Measurements from ENCODE around the gene TLR1. TPM values are rescaled to one million over a fixed set of nuclear protein-coding genes. Genes with fewer than 3 reads are reported as not detected.
"Not testable (repeated sequence)": the region's sequence is repeated elsewhere in the genome, so short reads cannot be mapped to it uniquely, and the experiment has no call there.

TLR1 gene
- total RNA-seq, 1 donor from 2014 or later = 2.7 TPM

- peak; percentile 49 for ATAC-seq
These were observed 1.0 kb upstream of the TLR1 start for GRCh38 chr4:38805530-38806145.

- ATAC-seq = peak; percentile 20
These were observed 548 bp downstream of the TLR1 start for GRCh38 chr4:38803833-38804653.

- ATAC-seq = no peak
These were observed 1.8 kb downstream of the TLR1 start for GRCh38 chr4:38802561-38803355.

GRCh38 chr4:38800961-38801450, 3.6 kb downstream of the TLR1 start:
- ATAC-seq = no peak

GRCh38 chr4:38800366-38800765, 4.2 kb downstream of the TLR1 start:
- no peak for ATAC-seq

- ATAC-seq = peak; percentile 59
These were observed 9.5 kb downstream of the TLR1 start for GRCh38 chr4:38795087-38795486.

GRCh38 chr4:38794051-38794450, 10.5 kb downstream of the TLR1 start:
- ATAC-seq = no peak

GRCh38 chr4:38791010-38791409, 13.6 kb downstream of the TLR1 start:
- ATAC-seq = no peak

GRCh38 chr4:38788317-38788716, 16.3 kb downstream of the TLR1 start:
- peak; percentile 87 for ATAC-seq

- no peak for ATAC-seq
These were observed 16.9 kb downstream of the TLR1 start for GRCh38 chr4:38787693-38788092.

- no peak for ATAC-seq
These were observed 18.6 kb downstream of the TLR1 start for GRCh38 chr4:38785901-38786402.

- no peak for ATAC-seq
These were observed 19.4 kb downstream of the TLR1 start for GRCh38 chr4:38785041-38785790.

- no peak for ATAC-seq
These were observed 20.4 kb downstream of the TLR1 start for GRCh38 chr4:38784141-38784540.

- ATAC-seq = no peak
These were observed 21.5 kb downstream of the TLR1 start for GRCh38 chr4:38783109-38783460.

GRCh38 chr4:38782452-38783108, 22.0 kb downstream of the TLR1 start, which contains the start of gene TLR10:
Gene TLR10, minus strand, starts transcription at chr4:38782990. Its CDS starts 7,400 bp downstream, at chr4:38775590.
- peak; percentile 86 for ATAC-seq

GRCh38 chr4:38781854-38782261, 22.7 kb downstream of the TLR1 start:
- ATAC-seq = no peak

GRCh38 chr4:38780833-38781484, 23.6 kb downstream of the TLR1 start:
- ATAC-seq = no peak

- no peak for ATAC-seq
These were observed 24.8 kb downstream of the TLR1 start for GRCh38 chr4:38779790-38780189.

GRCh38 chr4:38777925-38778324, 26.7 kb downstream of the TLR1 start:
- not testable (repeated sequence) for ATAC-seq

- no peak for ATAC-seq
These were observed 29.3 kb downstream of the TLR1 start for GRCh38 chr4:38775326-38775725.
